Spleen (tissue), 11 donors: Measurements from ENCODE around the gene RNF148. TPM values are rescaled to one million over a fixed set of nuclear protein-coding genes. Genes with fewer than 3 reads are reported as not detected.

ENCODE experiments used
- DNase-seq: peaks from one replicate; pipeline ENCODE4 v3.0.0-alpha.2; 2020
- H3K27ac ChIP-seq, 8 donors: fragments of 200-600 bp; sonication (generic) in 7 of 8; 1 replicate in 4 of 8; 2 replicates in 4 of 8; pipeline versions ENCODE4 v1.5.0 to v1.8.0; 2016 to 2021; ENCODE audit warnings: inconsistent platforms in 4 of 8, mild to moderate bottlenecking in 4 of 8, moderate library complexity in 1 of 8
- H3K27me3 ChIP-seq, 7 donors: fragments of 200-600 bp; sonication (generic) in 6 of 7; replicated peaks in 1 of 7; 1 replicate in 4 of 7; 2 replicates in 3 of 7; pipeline versions ENCODE4 v1.5.0 to v1.8.0; 2016 to 2021; ENCODE audit warnings: inconsistent platforms in 3 of 7, mild to moderate bottlenecking in 1 of 7
- H3K36me3 ChIP-seq, 6 donors: fragments of 200-600 bp; sonication (generic) in 5 of 6; 1 replicate in 4 of 6; 2 replicates in 2 of 6; pipeline versions ENCODE4 v1.5.0 to v1.8.0; 2016 to 2021; ENCODE audit warnings: inconsistent platforms in 2 of 6
- H3K4me1 ChIP-seq, 6 donors: fragments of 200-600 bp; sonication (generic) in 5 of 6; 1 replicate in 3 of 6; 2 replicates in 3 of 6; pipeline versions ENCODE4 v1.5.0 to v1.8.0; 2016 to 2021; ENCODE audit warnings: inconsistent platforms in 3 of 6
- H3K4me3 ChIP-seq, 8 donors: fragments of 200-600 bp; sonication (generic) in 7 of 8; 1 replicate in 4 of 8; 2 replicates in 4 of 8; pipeline versions ENCODE4 v1.5.0 to v1.8.0; 2016 to 2021; ENCODE audit warnings: inconsistent platforms in 4 of 8, mild to moderate bottlenecking in 4 of 8, moderate library complexity in 2 of 8
- H3K9me3 ChIP-seq, 8 donors: fragments of 200-600 bp; sonication (generic) in 7 of 8; 1 replicate in 4 of 8; 2 replicates in 4 of 8; pipeline versions ENCODE4 v1.5.0 to v1.8.0; 2016 to 2021; ENCODE audit warnings: inconsistent platforms in 4 of 8
- POLR2A ChIP-seq, 3 donors: fragments of 450-650 bp; IDR thresholded peaks; one replicate each; pipeline ENCODE4 v1.5.1; 2017; ENCODE audit warnings: antibody characterized with exemption in 3 of 3, mild to moderate bottlenecking in 1 of 3
- POLR2AphosphoS5 ChIP-seq, 3 donors: sonication (generic); formaldehyde crosslinking; IDR thresholded peaks; one replicate each; pipeline ENCODE4 v1.5.1; 2017; ENCODE audit warnings: antibody characterized with exemption in 3 of 3
- WGBS, 5 donors: extraction: QIAGEN DNeasy Blood & Tissue Kit in 3 of 5; methylation state at CpG; one replicate each; pipeline versions ENCODE4 v1.1.5 to v1.1.7; 2013 to 2018; 5-methylcytosine and 5-hydroxymethylcytosine counted together
- intact Hi-C: fragments of 100-400 bp; cut with DNase I; formaldehyde crosslinking; loops from one replicate; pipeline ENCODE4 v1.15.0; 2023; ENCODE audit warnings: low total_unique reads
- polyA plus RNA-seq, 3 donors: library from polyadenylated mRNA; stranded (reverse); fragments of 200-250 nt; gene quantifications; one replicate each; pipeline ENCODE4 v1.2.1, GENCODE V29; 2013
- total RNA-seq, 7 donors: library from RNA; depleted of rRNA in 3 of 7; stranded (reverse); fragments of >200 nt in 3 of 7; fragmentation: NEBNext Ultra II Directional in 4 of 7; extraction: Animal tissue kit (Norgen Biotek cat#: 25700) in 4 of 7; gene quantifications; one replicate each; pipeline versions ENCODE4 v1.1.0 to v1.2.1, GENCODE V29; 2016 to 2021
- TF ChIP-seq, protein P1 (sequence below), 11 experiments: fragments of 200-600 bp in 7 of 11; fragments of 450-650 bp in 4 of 11; sonication (generic) in 4 of 11; IDR thresholded peaks in 8 of 11; conservative IDR thresholded peaks in 3 of 11; 1 replicate in 7 of 11; 2 replicates in 4 of 11; pipeline versions ENCODE4 v1.4.0 to v1.8.0; 2016 to 2021; ENCODE audit warnings: antibody characterized with exemption in 11 of 11, inconsistent platforms in 4 of 11, mild to moderate bottlenecking in 1 of 11
- donor health status: healthy with polysubstance abuse.
- donor health status: DM: no; HTN: no; CAD: no; lungs with moderate emphysema.
- donor health status: DM: no; HTN: no; CAD: no.
- donor health status: Bipolar disorder and iron deficiency.
- donor health status: healthy.
- donor health status: DM: no; HTN: no; CAD: no.
- donor health status: DM: yes; HTN: yes; CAD: no.

RNF148 gene
- total and polyA plus RNA-seq, 10 donors = 0.06 to 2.2 (median 0.99) TPM; not detected in 2

DNA sequence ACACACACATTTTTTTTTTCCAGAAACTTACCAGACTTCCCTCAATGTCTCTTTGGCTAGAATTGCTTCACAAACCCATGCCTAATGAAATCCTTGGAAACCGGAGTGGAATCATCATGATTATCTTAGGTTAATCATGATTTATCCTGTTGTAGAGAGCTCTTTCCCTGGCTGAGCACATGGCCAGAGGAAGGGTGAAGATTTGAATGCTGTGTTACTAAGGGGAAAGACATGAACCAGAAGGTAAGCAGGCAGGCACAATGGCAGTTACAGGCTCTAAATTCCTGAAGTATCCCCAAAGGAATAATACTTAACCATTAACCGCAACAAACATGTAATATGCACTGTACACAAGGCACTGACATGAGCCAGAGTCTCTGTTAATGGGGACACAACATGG, 4.1 kb upstream of the RNF148 start:
- Histone ChIP-seq H3K9me3 (peaks cover 0 to 6% (median 0%) of the 10 kb centered on the region in 8 donors), H3K36me3 (no peaks in the 10 kb centered on the region), H3K27me3 (no peaks in the 10 kb centered on the region), H3K4me1 (no peaks in the 10 kb centered on the region), H3K4me3 (no peak overlapping the region), H3K27ac (no peak overlapping the region)
- intact Hi-C loops = no loop called here
- no peak for DNase-seq
- TF ChIP-seq, protein P1, sequence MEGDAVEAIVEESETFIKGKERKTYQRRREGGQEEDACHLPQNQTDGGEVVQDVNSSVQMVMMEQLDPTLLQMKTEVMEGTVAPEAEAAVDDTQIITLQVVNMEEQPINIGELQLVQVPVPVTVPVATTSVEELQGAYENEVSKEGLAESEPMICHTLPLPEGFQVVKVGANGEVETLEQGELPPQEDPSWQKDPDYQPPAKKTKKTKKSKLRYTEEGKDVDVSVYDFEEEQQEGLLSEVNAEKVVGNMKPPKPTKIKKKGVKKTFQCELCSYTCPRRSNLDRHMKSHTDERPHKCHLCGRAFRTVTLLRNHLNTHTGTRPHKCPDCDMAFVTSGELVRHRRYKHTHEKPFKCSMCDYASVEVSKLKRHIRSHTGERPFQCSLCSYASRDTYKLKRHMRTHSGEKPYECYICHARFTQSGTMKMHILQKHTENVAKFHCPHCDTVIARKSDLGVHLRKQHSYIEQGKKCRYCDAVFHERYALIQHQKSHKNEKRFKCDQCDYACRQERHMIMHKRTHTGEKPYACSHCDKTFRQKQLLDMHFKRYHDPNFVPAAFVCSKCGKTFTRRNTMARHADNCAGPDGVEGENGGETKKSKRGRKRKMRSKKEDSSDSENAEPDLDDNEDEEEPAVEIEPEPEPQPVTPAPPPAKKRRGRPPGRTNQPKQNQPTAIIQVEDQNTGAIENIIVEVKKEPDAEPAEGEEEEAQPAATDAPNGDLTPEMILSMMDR (IDR thresholded peaks at IDR 0.05 in 8 of 11, conservative IDR thresholded peaks at IDR 0.05 in 3 of 11) = no peak
- TF ChIP-seq POLR2A (IDR thresholded peaks at IDR 0.05) = no peak
- no peak for TF ChIP-seq POLR2AphosphoS5 (IDR thresholded peaks at IDR 0.05)
- WGBS, 5 donors = 76 to 86% (median 80%) methylated on average over 2 of the region's 2 CpGs

DNA sequence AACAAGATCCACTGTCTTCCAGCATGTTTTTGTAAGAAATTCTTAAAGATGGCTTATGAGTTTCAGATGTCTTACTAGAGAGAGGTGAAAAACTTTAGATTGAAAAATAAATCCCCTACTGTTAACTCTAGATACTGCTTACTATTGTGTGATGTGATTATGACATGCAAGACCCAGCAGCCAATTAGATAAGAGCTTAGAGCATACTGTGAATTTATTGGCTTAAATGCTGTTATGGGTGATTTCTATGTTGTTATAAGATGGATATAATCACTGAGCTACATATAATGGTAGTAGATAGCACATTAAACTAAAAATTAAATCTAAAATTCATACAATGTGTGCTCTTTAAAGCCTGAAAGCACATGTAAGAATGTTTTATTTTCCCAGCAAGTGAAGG, 3.7 kb downstream of the RNF148 start, which contains the start of gene RNF133:
RNF133 (minus strand) TSS at position 101 of the 400 bp plus-strand sequence. CDS start 199 bp downstream, outside the sequence.
- no peak for DNase-seq
- Histone ChIP-seq H3K4me1 (no peaks in the 10 kb centered on the region), H3K4me3 (no peak within 1 kb of the TSS), H3K27ac (no peak within 1 kb of the TSS), H3K36me3 (no peaks in the 10 kb centered on the region), H3K9me3 (peaks cover 0 to 6% (median 0%) of the 10 kb centered on the region in 8 donors), H3K27me3 (no peaks in the 10 kb centered on the region)
- no peak for TF ChIP-seq POLR2AphosphoS5 (IDR thresholded peaks at IDR 0.05)
- intact Hi-C loops = no loop called here

DNA sequence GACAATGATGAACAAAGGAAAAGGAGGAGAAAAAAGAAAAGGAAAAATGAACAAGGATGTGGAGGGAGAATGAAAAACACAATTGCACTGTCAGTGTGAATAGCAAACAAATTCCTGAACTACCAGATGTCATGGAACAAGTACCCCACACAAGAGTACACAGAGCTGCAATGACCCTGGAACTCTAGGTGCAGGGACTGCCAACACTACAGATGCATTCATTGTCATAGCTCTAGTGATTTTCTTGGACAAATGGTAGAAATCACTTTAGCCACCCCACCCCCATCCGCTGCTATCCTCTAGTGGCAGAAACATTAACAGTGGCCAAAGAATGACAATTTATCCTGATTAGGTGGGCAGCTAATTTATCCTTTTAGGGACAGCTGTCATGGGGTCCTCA, 6.9 kb downstream of the RNF148 start:
- Histone ChIP-seq H3K27me3 (no peaks in the 10 kb centered on the region), H3K4me3 (no peak overlapping the region), H3K9me3 (peaks cover 0 to 9% (median 0%) of the 10 kb centered on the region in 8 donors), H3K4me1 (no peaks in the 10 kb centered on the region), H3K36me3 (no peaks in the 10 kb centered on the region), H3K27ac (no peak overlapping the region)
- no peak for DNase-seq
- intact Hi-C loops = no loop called here
- WGBS, 5 donors = 60 to 91% (median 83%) methylated on average over 1 of the region's 1 CpG
- no peak for TF ChIP-seq POLR2AphosphoS5 (IDR thresholded peaks at IDR 0.05)
- TF ChIP-seq POLR2A (IDR thresholded peaks at IDR 0.05) = no peak
- TF ChIP-seq, protein P1 (IDR thresholded peaks at IDR 0.05 in 8 of 11, conservative IDR thresholded peaks at IDR 0.05 in 3 of 11) = no peak

DNA sequence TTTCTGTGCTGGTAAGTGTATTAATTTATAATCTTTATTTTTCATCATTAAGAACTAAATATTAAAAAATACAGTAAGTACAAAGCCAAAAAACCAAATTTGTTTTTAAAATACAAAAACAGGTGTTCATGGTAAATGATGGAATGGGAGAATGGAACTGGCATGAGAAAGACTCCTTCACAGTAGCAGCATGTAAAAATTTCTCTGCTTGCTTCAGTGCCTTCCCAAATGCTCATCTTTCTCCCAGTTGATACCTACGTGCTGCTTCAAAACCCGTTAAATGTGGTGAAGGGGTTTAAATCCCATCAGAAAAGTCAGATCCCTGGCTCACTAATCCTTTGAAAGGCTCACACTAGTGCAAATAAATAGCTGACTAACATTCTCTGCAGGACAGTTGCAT, 8.0 kb downstream of the RNF148 start:
- WGBS, 5 donors = 69 to 95% (median 81%) methylated on average over 2 of the region's 2 CpGs
- TF ChIP-seq, protein P1 (IDR thresholded peaks at IDR 0.05 in 8 of 11, conservative IDR thresholded peaks at IDR 0.05 in 3 of 11) = no peak
- TF ChIP-seq POLR2A (IDR thresholded peaks at IDR 0.05) (no peak), POLR2AphosphoS5 (IDR thresholded peaks at IDR 0.05) (no peak)
- Histone ChIP-seq H3K4me3 (no peak overlapping the region), H3K36me3 (no peaks in the 10 kb centered on the region), H3K27ac (no peak overlapping the region), H3K27me3 (no peaks in the 10 kb centered on the region), H3K4me1 (no peaks in the 10 kb centered on the region), H3K9me3 (peaks cover 0 to 9% (median 0%) of the 10 kb centered on the region in 8 donors)
- no peak for DNase-seq
- intact Hi-C loops = no loop called here
